Measurements from ENCODE around the gene SLITRK2. TPM values are rescaled to one million over a fixed set of nuclear protein-coding genes. Genes with fewer than 3 reads are reported as not detected.

The SLITRK2 gene
- total and polyA plus RNA-seq, 10 of the 15 experiments (the other 5 are each of a cell fraction or from before 2014, with no cell fraction given), result not detected

DNA sequence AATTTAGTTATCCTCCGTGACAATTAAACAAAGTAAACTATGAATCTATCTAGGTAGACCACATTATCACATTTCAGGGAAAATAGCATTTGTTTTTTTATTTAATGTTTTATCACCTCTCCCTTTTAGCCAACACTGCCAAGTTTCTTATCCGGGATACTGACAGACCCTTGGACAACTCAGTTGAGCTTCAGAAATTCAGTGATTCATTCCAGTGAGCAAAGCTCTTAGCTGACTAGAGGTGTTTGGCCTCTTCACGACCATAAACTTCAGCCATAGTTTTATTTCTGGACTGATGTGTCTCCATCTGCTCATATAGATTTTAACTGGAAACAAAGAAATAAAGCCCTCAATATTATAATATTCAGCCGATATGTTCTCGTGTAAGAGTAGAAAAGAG is 15.2 kb downstream of the SLITRK2 start (continued):
- TF ChIP-seq CREM (IDR thresholded peaks at IDR 0.05; ENCODE audit: low read depth), result no peak
- TF ChIP-seq, protein P1, sequence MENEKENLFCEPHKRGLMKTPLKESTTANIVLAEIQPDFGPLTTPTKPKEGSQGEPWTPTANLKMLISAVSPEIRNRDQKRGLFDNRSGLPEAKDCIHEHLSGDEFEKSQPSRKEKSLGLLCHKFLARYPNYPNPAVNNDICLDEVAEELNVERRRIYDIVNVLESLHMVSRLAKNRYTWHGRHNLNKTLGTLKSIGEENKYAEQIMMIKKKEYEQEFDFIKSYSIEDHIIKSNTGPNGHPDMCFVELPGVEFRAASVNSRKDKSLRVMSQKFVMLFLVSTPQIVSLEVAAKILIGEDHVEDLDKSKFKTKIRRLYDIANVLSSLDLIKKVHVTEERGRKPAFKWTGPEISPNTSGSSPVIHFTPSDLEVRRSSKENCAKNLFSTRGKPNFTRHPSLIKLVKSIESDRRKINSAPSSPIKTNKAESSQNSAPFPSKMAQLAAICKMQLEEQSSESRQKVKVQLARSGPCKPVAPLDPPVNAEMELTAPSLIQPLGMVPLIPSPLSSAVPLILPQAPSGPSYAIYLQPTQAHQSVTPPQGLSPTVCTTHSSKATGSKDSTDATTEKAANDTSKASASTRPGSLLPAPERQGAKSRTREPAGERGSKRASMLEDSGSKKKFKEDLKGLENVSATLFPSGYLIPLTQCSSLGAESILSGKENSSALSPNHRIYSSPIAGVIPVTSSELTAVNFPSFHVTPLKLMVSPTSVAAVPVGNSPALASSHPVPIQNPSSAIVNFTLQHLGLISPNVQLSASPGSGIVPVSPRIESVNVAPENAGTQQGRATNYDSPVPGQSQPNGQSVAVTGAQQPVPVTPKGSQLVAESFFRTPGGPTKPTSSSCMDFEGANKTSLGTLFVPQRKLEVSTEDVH (IDR thresholded peaks at IDR 0.05; ENCODE audit: low read depth, partially characterized antibody), result no peak
- no peak for TF ChIP-seq RUNX3 (IDR thresholded peaks at IDR 0.05; ENCODE audit: low read length)
- no peak for TF ChIP-seq NBN (IDR thresholded peaks at IDR 0.05)
- TF ChIP-seq EZH2 (IDR thresholded peaks at IDR 0.05; ENCODE audit: borderline replicate concordance, control insufficient read depth, low read depth, low read length), result no peak
- no peak for TF ChIP-seq BHLHE40 (IDR thresholded peaks at IDR 0.05; ENCODE audit: borderline replicate concordance in 1 of 2, low read depth in 2 of 2, low read length in 1 of 2)
- no peak for TF ChIP-seq JUND (IDR thresholded peaks at IDR 0.05; ENCODE audit: low read depth, low read length)

DNA sequence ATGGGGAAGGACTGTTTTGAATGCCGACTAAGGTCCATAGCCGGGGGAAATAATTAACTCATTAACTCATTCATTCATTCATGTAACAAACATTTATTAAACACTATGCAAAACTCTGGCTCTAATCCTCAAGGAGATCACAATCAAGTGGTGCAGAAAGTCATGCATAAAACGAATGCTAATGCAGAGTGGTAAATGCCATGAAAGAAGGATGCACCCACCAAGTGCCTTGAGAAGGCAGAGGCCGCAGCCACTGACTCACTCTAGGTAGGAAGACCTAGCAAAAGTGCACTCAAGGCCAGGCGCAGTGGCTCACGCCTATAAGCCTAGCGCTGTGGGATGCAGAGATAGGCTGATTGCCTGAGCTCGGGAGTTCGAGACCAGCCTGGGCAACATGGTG is 22.9 kb downstream of the SLITRK2 start:
- no peak for ATAC-seq
- ChIA-PET POLR2A (no interaction called here), CTCF (no interaction called here), SMC1A (ENCODE audit: uncharacterized antibody, unreplicated experiment) (no interaction called here), RAD21 (ENCODE audit: unreplicated experiment) (no interaction called here)
- H3K27me3 ChIP-seq (replicated peaks in 1 of 2; ENCODE audit: control insufficient read depth in 2 of 2, insufficient read depth in 2 of 2, low read length in 1 of 2), result no peaks in the 10 kb centered on the region
- no peaks in the 10 kb centered on the region for H3K36me3 ChIP-seq (ENCODE audit: control insufficient read depth in 2 of 2, insufficient read depth in 2 of 2, low read length in 1 of 2)
- intact Hi-C loops (cut with micrococcal nuclease; ENCODE audit: unreplicated experiment), result no loop called here
- FAIRE-seq, result no peak
- H3K4me2 ChIP-seq (ENCODE audit: control insufficient read depth, insufficient read depth), result no peak overlapping the region
- no peak overlapping the region for H3K9ac ChIP-seq (ENCODE audit: control insufficient read depth, insufficient read depth, low read length)
- H3K27ac ChIP-seq (ENCODE audit: control insufficient read depth, insufficient read depth), result no peak overlapping the region
- BruUV-seq (replicated peaks), result no TSS peak
- no peaks in the 10 kb centered on the region for H3K79me2 ChIP-seq (ENCODE audit: control insufficient read depth, insufficient read depth, low read length)
- 19% methylated on average over 9 of the region's 9 CpGs for WGBS (ENCODE audit: insufficient coverage, insufficient replicate concordance, low lambda C conversion rate, missing lambda C conversion rate)
- no peaks in the 10 kb centered on the region for H4K20me1 ChIP-seq (ENCODE audit: control insufficient read depth, insufficient read depth)
- no peaks in the 10 kb centered on the region for H3K4me1 ChIP-seq (ENCODE audit: control insufficient read depth, insufficient read depth, low read length)
- no peak for DNase-seq (ENCODE audit: low read depth, low spot score)
- H3K9me3 ChIP-seq (replicated peaks; ENCODE audit: control insufficient read depth, insufficient read depth, low read length), result no peaks in the 10 kb centered on the region
- no peak overlapping the region for H2AFZ ChIP-seq (ENCODE audit: control insufficient read depth, low read depth, low read length)
- in situ Hi-C loops (cut with MboI), result no loop called here
- no peak overlapping the region for H3K4me3 ChIP-seq
- TF ChIP-seq, protein P2, sequence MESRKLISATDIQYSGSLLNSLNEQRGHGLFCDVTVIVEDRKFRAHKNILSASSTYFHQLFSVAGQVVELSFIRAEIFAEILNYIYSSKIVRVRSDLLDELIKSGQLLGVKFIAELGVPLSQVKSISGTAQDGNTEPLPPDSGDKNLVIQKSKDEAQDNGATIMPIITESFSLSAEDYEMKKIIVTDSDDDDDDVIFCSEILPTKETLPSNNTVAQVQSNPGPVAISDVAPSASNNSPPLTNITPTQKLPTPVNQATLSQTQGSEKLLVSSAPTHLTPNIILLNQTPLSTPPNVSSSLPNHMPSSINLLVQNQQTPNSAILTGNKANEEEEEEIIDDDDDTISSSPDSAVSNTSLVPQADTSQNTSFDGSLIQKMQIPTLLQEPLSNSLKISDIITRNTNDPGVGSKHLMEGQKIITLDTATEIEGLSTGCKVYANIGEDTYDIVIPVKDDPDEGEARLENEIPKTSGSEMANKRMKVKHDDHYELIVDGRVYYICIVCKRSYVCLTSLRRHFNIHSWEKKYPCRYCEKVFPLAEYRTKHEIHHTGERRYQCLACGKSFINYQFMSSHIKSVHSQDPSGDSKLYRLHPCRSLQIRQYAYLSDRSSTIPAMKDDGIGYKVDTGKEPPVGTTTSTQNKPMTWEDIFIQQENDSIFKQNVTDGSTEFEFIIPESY (IDR thresholded peaks at IDR 0.05), result no peak
- TF ChIP-seq SREBF2 (IDR thresholded peaks at IDR 0.05; ENCODE audit: low read length), result no peak
- TF ChIP-seq JUND (IDR thresholded peaks at IDR 0.05; ENCODE audit: low read depth, low read length), result no peak
- TF ChIP-seq, protein P3, sequence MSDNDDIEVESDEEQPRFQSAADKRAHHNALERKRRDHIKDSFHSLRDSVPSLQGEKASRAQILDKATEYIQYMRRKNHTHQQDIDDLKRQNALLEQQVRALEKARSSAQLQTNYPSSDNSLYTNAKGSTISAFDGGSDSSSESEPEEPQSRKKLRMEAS (IDR thresholded peaks at IDR 0.05; ENCODE audit: low read depth, low read length), result no peak
- no peak for TF ChIP-seq STAT1 (conservative IDR thresholded peaks at IDR 0.05)
- TF ChIP-seq SMARCA5 (IDR thresholded peaks at IDR 0.05), result no peak
- no peak for TF ChIP-seq ZNF207 (IDR thresholded peaks at IDR 0.05; ENCODE audit: borderline replicate concordance)
- no peak for TF ChIP-seq LARP7 (IDR thresholded peaks at IDR 0.05)
- TF ChIP-seq SMC3 (IDR thresholded peaks at IDR 0.05; ENCODE audit: borderline replicate concordance, low read length), result no peak
- TF ChIP-seq ZZZ3 (IDR thresholded peaks at IDR 0.05; ENCODE audit: control insufficient read depth, insufficient read length, low read depth), result no peak
- no peak for TF ChIP-seq SIX5 (IDR thresholded peaks at IDR 0.05; ENCODE audit: low read depth, low read length, severe bottlenecking)
- TF ChIP-seq FOXK2 (IDR thresholded peaks at IDR 0.05), result no peak
- no peak for TF ChIP-seq TBL1XR1 (IDR thresholded peaks at IDR 0.05; ENCODE audit: low read depth, low read length)
- no peak for TF ChIP-seq TCF7 (IDR thresholded peaks at IDR 0.05; ENCODE audit: borderline replicate concordance)
